PFSK-1 (cell line): Measurements from ENCODE around the gene DDX25.

ENCODE experiments used
- POLR2AphosphoS5 ChIP-seq: IDR thresholded peaks from 2 replicates; pipeline ENCODE4 v1.6.1; 2012; ENCODE audit warnings: low read depth, mild to moderate bottlenecking, control low read depth, low read length, moderate library complexity
- REST ChIP-seq, 2 experiments: IDR thresholded peaks; 2 replicates each; pipeline versions ENCODE4 v1.6.1 to v1.8.0; 2011 to 2012; ENCODE audit warnings: low read depth in 2 of 2, low read length in 2 of 2, control low read depth in 1 of 2, inconsistent platforms in 1 of 2, mild to moderate bottlenecking in 1 of 2, moderate library complexity in 1 of 2; ENCODE audit not compliant: insufficient read depth in 1 of 2
- SIN3A ChIP-seq: IDR thresholded peaks from 2 replicates; pipeline ENCODE4 v1.6.1; 2012; ENCODE audit warnings: mild to moderate bottlenecking, low read length, moderate library complexity, borderline replicate concordance; ENCODE audit not compliant: insufficient read depth
- TAF1 ChIP-seq: IDR thresholded peaks from 2 replicates; pipeline ENCODE4 v1.6.1; 2012; ENCODE audit warnings: low read length, control low read depth, borderline replicate concordance; ENCODE audit not compliant: insufficient read depth

GRCh38 chr11:125976156-125976555, 71.8 kb downstream of the DDX25 start:
- TF ChIP-seq POLR2AphosphoS5 = no peak
- TF ChIP-seq REST (IDR thresholded peaks at IDR 0.05; ENCODE audit: insufficient read depth in 1 of 2, low read depth in 2 of 2, low read length in 2 of 2) = no peak
- no peak for TF ChIP-seq SIN3A
- no peak for TF ChIP-seq TAF1
